Hepatocyte (in vitro differentiated cells): ENCODE measurements around the gene CRLF1. TPM values are rescaled to one million over a fixed set of nuclear protein-coding genes. Genes with fewer than 3 reads are reported as not detected.

Experiments used
- DNase-seq: peaks from one replicate; pipeline ENCODE4 v3.0.0-alpha.2; 2016; ENCODE audit warnings: low spot score
- H2AFZ ChIP-seq: fragments of 200-600 bp; sonication (generic); 2 replicates; pipeline ENCODE4 v1.6.0; 2016; ENCODE audit warnings: antibody characterized with exemption, mild to moderate bottlenecking
- H3K27ac ChIP-seq: fragments of 200-600 bp; sonication (generic); 2 replicates; pipeline ENCODE4 v1.5.1; 2016; ENCODE audit warnings: mild to moderate bottlenecking
- H3K27me3 ChIP-seq: fragments of 200-600 bp; sonication (generic); 2 replicates; pipeline ENCODE4 v1.6.1; 2016
- H3K36me3 ChIP-seq: fragments of 200-600 bp; sonication (generic); replicated peaks from 2 replicates; pipeline ENCODE4 v1.5.1; 2016; ENCODE audit warnings: low read depth; ENCODE audit not compliant: insufficient read depth
- H3K4me1 ChIP-seq: fragments of 200-600 bp; sonication (generic); 2 replicates; pipeline ENCODE4 v1.5.1; 2016; ENCODE audit warnings: mild to moderate bottlenecking, moderate library complexity; ENCODE audit not compliant: insufficient read depth
- H3K4me2 ChIP-seq: fragments of 200-600 bp; sonication (generic); 2 replicates; pipeline ENCODE4 v1.6.0; 2016
- H3K4me3 ChIP-seq: fragments of 200-600 bp; sonication (generic); 2 replicates; pipeline ENCODE4 v1.5.1; 2016; ENCODE audit warnings: mild to moderate bottlenecking
- H3K79me2 ChIP-seq: fragments of 200-600 bp; sonication (generic); 2 replicates; pipeline ENCODE4 v1.6.0; 2017; ENCODE audit warnings: mild to moderate bottlenecking
- H3K9me2 ChIP-seq: fragments of 200-600 bp; sonication (generic); replicated peaks from 2 replicates; pipeline ENCODE4 v1.6.0; 2017; ENCODE audit warnings: mild to moderate bottlenecking; ENCODE audit not compliant: insufficient read depth
- H3K9me3 ChIP-seq: fragments of 200-600 bp; sonication (generic); 2 replicates; pipeline ENCODE4 v1.5.1; 2016; ENCODE audit warnings: low read depth, mild to moderate bottlenecking
- H4K20me1 ChIP-seq: fragments of 200-600 bp; sonication (generic); 2 replicates; pipeline ENCODE4 v1.6.0; 2016; ENCODE audit warnings: mild to moderate bottlenecking; ENCODE audit not compliant: insufficient read depth, poor library complexity, severe bottlenecking
- EZH2 ChIP-seq: fragments of 200-600 bp; sonication (generic); IDR thresholded peaks from 2 replicates; pipeline ENCODE4 v1.6.1; 2016; ENCODE audit warnings: antibody characterized with exemption, mild to moderate bottlenecking, borderline replicate concordance
- EZH2phosphoT487 ChIP-seq: fragments of 200-600 bp; sonication (generic); IDR thresholded peaks from one replicate; pipeline ENCODE4 v1.6.1; 2018; ENCODE audit warnings: antibody characterized with exemption, mild to moderate bottlenecking, low read depth, moderate library complexity; ENCODE audit not compliant: unreplicated experiment, severe bottlenecking
- WGBS: methylation state at CpG from one replicate; pipeline ENCODE4 v1.1.6; 2016; ENCODE audit warnings: low lambda C conversion rate; ENCODE audit errors: missing lambda C conversion rate; 5-methylcytosine and 5-hydroxymethylcytosine counted together
- polyA plus RNA-seq: library from polyadenylated mRNA; unstranded; fragments of >200 nt; fragmentation: Nextera tagmentation; extraction: Ambion mirVana; gene quantifications from 2 replicates; pipeline ENCODE4 v1.2.1, GENCODE V29; 2016
- total RNA-seq: library from RNA; depleted of rRNA; stranded (reverse); fragments of >200 nt; gene quantifications from 2 replicates; pipeline ENCODE4 v1.2.3, GENCODE V29; 2014
- TF ChIP-seq, protein P1 (sequence below): fragments of 200-600 bp; sonication (generic); IDR thresholded peaks from 2 replicates; pipeline ENCODE4 v1.5.1; 2016; ENCODE audit warnings: antibody characterized with exemption, mild to moderate bottlenecking; ENCODE audit not compliant: poor library complexity

CRLF1 gene
- total and polyA plus RNA-seq, 2 experiments from 2014 or later: 13.9 to 42.2 TPM

DNA sequence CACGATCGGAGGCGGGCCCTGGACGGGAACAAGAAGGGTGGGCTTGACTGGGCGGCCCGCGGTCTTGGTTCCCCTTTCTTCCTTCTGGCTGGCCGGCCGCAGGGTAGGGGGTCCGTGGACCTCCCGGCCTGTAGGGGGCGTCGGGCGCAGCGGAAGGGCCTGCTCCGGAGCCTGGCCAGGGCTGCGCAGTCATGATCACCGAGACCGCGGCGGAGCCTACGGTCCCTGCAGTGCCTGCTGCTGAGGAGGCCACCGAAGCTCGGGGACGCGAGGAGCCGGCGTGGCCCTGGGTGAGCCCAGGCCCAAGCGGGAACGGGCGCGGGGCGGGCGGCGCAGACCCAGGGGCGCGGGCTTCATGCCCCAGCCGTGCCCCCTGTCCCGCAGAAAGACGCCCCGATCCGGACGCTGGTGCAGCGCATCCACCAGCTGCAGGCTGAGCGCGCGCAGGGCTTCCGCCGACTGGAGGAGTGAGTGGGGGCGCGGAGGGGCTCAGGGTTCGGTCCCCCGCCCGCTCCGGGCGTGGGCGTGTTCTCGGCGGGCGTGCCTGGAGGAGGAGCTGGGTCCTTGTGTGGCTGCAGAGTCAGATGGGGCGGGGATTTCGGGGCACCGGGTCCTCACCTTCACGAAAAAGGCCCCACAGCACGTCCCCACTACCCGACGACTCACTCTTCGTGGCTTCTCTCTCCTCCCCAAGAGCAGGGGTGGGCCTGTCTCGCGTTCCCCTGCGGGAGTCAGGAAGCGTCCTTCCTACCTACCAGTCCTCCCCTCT is 17.8 kb downstream of the CRLF1 start, which contains the start of gene REX1BD:
Gene REX1BD, plus strand, starts transcription at position 188 of the 769 bp plus-strand sequence. Its CDS starts 4 bp downstream, at position 192.
- Histone ChIP-seq H3K4me1 (peaks cover 16% of the 10 kb centered on the region), H3K4me3 (peak within 1 kb of the TSS; percentile 78), H3K27ac (peak within 1 kb of the TSS; percentile 81), H4K20me1 (no peaks in the 10 kb centered on the region), H2AFZ (peak within 1 kb of the TSS; percentile 94), H3K27me3 (no peaks in the 10 kb centered on the region), H3K79me2 (peaks cover 4% of the 10 kb centered on the region), H3K9me2 (no peaks in the 10 kb centered on the region), H3K4me2 (peak within 1 kb of the TSS; percentile 100), H3K36me3 (no peaks in the 10 kb centered on the region), H3K9me3 (no peaks in the 10 kb centered on the region)
- 1% methylated on average over 45 of the region's 72 CpGs for WGBS
- peak; percentile 90 for DNase-seq
- no peak for TF ChIP-seq EZH2
- TF ChIP-seq, protein P1, sequence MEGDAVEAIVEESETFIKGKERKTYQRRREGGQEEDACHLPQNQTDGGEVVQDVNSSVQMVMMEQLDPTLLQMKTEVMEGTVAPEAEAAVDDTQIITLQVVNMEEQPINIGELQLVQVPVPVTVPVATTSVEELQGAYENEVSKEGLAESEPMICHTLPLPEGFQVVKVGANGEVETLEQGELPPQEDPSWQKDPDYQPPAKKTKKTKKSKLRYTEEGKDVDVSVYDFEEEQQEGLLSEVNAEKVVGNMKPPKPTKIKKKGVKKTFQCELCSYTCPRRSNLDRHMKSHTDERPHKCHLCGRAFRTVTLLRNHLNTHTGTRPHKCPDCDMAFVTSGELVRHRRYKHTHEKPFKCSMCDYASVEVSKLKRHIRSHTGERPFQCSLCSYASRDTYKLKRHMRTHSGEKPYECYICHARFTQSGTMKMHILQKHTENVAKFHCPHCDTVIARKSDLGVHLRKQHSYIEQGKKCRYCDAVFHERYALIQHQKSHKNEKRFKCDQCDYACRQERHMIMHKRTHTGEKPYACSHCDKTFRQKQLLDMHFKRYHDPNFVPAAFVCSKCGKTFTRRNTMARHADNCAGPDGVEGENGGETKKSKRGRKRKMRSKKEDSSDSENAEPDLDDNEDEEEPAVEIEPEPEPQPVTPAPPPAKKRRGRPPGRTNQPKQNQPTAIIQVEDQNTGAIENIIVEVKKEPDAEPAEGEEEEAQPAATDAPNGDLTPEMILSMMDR: peak; percentile 91

GRCh38 chr19:18587962-18588610 is 18.5 kb downstream of the CRLF1 start:
- peak overlapping the region; percentile 100 for H3K4me2 ChIP-seq
- peak overlapping the region; percentile 1 for H3K4me3 ChIP-seq
- H3K36me3 ChIP-seq: no peaks in the 10 kb centered on the region
- H3K4me1 ChIP-seq: peaks cover 13% of the 10 kb centered on the region
- H3K27me3 ChIP-seq: no peaks in the 10 kb centered on the region
- peaks cover 4% of the 10 kb centered on the region for H3K79me2 ChIP-seq
- H4K20me1 ChIP-seq: no peaks in the 10 kb centered on the region
- no peaks in the 10 kb centered on the region for H3K9me3 ChIP-seq
- TF ChIP-seq EZH2phosphoT487 (no peak), EZH2 (no peak)
- TF ChIP-seq, protein P1: no peak
- H3K9me2 ChIP-seq: no peaks in the 10 kb centered on the region
- 47% methylated on average over 16 of the region's 16 CpGs for WGBS
- H2AFZ ChIP-seq: peak overlapping the region; percentile 94
- no peak for DNase-seq
- H3K27ac ChIP-seq: peak overlapping the region; percentile 81

DNA sequence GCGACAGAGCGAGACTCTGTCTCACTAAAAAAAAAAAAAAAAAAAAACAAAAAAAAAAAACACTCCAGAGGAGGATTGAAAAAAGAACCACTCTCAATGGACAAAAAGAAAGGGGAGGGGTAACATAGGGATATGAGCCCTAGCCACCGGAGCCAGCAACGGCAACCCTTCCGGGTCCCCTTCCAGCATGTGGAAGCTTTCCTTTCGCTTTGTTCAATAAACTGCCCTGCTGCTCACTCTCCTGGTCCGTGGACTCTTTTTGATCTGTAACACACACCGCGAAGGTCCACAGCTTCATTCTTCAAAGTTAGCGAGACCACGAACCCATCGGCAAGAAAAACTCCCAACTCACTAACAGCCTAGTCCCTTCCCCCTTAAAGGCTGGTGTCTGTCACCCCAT is 19.0 kb downstream of the CRLF1 start:
- Histone ChIP-seq H3K4me2 (no peak overlapping the region), H2AFZ (no peak overlapping the region)

More for the DNA sequence above, 19.0 kb downstream of the CRLF1 start:
- Histone ChIP-seq H3K9me2 (no peaks in the 10 kb centered on the region), H3K27me3 (no peaks in the 10 kb centered on the region), H3K4me3 (no peak overlapping the region), H3K4me1 (peaks cover 13% of the 10 kb centered on the region), H3K9me3 (no peaks in the 10 kb centered on the region), H3K27ac (peak overlapping the region; percentile 81), H3K36me3 (no peaks in the 10 kb centered on the region), H3K79me2 (peaks cover 4% of the 10 kb centered on the region), H4K20me1 (no peaks in the 10 kb centered on the region)
- 94% methylated on average over 10 of the region's 12 CpGs for WGBS
- DNase-seq: no peak
- no peak for TF ChIP-seq EZH2
- TF ChIP-seq, protein P1: no peak
- TF ChIP-seq EZH2phosphoT487: no peak
